AG04449 (cell line): ENCODE results near the gene TGM4.

ENCODE experiments used
- CTCF ChIA-PET: fragments of 350-600 bp; formaldehyde crosslinking; extraction: SDS; loops from one replicate; lab custom pipeline; 2021; ENCODE audit warnings: antibody characterized with exemption; lab: Yijun Ruan, JAX
- POLR2A ChIA-PET: fragments of 400-600, 350-600 bp; formaldehyde crosslinking; extraction: SDS; loops from one replicate; lab custom pipeline; 2020; ENCODE audit warnings: antibody characterized with exemption, inconsistent platforms; lab: Yijun Ruan, JAX
- DNase-seq: peaks from one replicate; pipeline ENCODE4 v3.0.0-alpha.2; 2010; ENCODE audit warnings: low read depth, low spot score
- H3K4me3 ChIP-seq: 2 replicates; pipeline ENCODE4 v1.5.1; 2011; ENCODE audit warnings: low read depth, mild to moderate bottlenecking, control low read depth, low read length
- TF ChIP-seq, protein P1 (sequence below): IDR thresholded peaks from one replicate; pipeline ENCODE4 v1.5.1; 2011; ENCODE audit warnings: mild to moderate bottlenecking, moderate library complexity, low read length, control low read depth, inconsistent platforms; ENCODE audit not compliant: insufficient read depth; ENCODE audit errors: missing control alignments

The TGM4 gene

DNA sequence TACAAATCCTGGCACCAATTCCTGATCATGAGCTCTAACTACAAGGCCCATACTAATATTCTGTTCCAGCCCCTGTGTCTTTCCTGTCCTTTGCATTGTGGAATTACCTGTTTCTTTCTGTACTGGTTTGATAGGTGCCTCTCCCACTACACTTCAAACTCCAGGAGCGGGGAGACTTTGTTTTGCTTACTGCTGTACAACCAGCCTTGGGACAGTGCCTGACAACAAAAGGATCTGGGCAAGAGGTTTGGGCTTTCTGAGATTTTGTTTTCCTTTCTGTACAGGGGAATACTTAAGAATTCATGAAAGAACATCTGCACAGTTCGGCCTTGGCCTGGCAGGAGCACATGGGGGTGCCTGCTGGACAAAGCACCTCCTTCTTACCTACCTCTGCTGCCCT is 56.5 kb downstream of the TGM4 start:
- TF ChIP-seq, protein P1, sequence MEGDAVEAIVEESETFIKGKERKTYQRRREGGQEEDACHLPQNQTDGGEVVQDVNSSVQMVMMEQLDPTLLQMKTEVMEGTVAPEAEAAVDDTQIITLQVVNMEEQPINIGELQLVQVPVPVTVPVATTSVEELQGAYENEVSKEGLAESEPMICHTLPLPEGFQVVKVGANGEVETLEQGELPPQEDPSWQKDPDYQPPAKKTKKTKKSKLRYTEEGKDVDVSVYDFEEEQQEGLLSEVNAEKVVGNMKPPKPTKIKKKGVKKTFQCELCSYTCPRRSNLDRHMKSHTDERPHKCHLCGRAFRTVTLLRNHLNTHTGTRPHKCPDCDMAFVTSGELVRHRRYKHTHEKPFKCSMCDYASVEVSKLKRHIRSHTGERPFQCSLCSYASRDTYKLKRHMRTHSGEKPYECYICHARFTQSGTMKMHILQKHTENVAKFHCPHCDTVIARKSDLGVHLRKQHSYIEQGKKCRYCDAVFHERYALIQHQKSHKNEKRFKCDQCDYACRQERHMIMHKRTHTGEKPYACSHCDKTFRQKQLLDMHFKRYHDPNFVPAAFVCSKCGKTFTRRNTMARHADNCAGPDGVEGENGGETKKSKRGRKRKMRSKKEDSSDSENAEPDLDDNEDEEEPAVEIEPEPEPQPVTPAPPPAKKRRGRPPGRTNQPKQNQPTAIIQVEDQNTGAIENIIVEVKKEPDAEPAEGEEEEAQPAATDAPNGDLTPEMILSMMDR = no peak
- no peak for DNase-seq
- H3K4me3 ChIP-seq = no peak overlapping the region
- ChIA-PET CTCF (interaction anchor here (1.5 kb wide), 1 partner anchor 17 kb away, joined by 7 read pairs; no protein-coding TSS in a partner anchor), POLR2A (no interaction called here)

DNA sequence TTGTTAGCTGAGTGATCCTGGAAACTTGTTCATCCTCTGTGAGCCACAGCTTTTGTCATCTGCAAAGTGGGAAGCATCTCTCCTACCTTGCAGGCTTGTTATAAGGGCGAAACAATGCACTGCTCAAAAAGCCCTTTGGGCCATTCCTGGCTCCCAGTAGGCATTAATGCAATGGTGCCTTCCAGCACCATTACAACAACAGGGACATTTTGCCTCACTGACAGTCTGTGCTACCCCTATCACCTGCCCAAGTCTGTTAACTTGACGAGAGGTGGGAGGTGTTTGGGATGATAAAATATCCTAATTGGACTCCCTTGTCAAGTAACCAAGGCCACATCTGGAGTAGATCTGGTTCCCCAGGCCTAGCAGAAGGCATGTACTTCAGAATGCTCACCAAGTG is 57.4 kb downstream of the TGM4 start:
- no peak overlapping the region for H3K4me3 ChIP-seq
- ChIA-PET CTCF (interaction anchor here (1.5 kb wide), 1 partner anchor 18 kb away, joined by 7 read pairs; no protein-coding TSS in a partner anchor), POLR2A (no interaction called here)
- TF ChIP-seq, protein P1 = no peak
- no peak for DNase-seq

DNA sequence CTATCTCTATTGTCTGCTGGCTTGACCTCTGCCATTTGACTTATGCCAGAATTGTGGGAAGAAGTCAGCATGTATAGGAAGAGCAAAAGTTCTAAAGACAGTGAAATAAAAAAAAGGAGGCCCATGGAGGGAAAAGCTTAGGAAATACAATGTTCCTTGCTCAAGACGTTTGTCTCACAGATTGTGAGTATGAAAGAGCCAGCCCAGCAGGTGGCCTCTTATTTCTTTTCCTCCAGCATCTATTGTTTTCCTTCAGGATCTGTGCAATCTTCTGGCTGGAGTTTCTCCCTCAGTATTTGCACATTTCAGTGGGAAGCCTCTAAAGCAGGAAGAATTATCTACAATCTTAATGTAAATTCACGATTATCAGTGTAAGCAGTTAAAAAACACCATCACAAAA is 57.9 kb downstream of the TGM4 start:
- DNase-seq = no peak
- TF ChIP-seq, protein P1 = no peak
- ChIA-PET POLR2A (no interaction called here), CTCF (no interaction called here)
- no peak overlapping the region for H3K4me3 ChIP-seq

DNA sequence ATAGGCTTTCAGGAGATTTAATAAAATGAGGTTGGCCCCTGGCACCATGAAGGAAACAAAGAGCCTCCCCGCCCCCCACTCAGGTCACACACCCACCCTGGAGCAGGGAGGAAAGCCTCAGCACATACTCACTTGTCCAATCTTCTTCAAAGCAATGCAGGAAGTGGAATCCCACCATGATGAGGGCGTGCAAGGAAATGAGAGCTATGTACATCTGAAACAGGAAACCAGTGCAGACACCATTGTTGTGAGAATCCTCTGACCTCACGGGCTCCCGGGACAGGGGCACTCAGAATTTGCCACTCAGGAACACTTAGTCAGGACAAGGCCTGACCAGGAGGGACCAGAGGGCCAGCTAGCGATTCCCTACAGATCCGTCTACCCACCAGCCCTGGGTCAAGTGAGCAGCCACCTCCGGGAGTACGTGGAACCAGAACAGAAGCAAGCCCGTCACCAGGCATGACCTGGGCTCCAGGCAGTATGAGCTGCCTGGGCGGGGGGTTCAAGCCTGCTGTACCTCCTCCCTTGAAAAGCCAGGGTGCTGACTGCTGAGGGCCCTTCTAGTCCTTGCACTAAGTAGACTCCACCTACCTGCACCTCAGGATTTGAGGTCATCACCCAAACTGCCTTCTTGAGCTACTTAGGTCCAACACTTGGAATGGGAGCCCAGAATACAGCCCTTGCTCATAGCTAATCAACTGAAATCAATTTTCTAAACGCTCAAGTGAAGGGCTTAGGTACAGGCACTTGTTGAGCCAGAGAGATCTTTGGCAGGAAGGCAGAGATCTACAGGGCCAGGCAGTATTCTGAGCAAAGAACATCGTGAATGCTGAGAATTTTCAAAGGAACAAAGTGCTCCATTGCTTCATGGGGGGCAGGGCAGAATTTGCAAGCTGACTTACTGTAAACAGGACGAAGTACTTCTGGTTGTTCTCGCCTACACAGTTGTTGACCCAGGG is 58.9 kb downstream of the TGM4 start:
- POLR2A ChIA-PET = no interaction called here
- CTCF ChIA-PET = interaction anchor here (1.0 to 2.5 kb wide), 3 partner anchors 9 to 20 kb away, joined by 3 to 8 read pairs (median 4); no protein-coding TSS in a partner anchor
- H3K4me3 ChIP-seq = no peak overlapping the region
- TF ChIP-seq, protein P1 = no peak
- no peak for DNase-seq

DNA sequence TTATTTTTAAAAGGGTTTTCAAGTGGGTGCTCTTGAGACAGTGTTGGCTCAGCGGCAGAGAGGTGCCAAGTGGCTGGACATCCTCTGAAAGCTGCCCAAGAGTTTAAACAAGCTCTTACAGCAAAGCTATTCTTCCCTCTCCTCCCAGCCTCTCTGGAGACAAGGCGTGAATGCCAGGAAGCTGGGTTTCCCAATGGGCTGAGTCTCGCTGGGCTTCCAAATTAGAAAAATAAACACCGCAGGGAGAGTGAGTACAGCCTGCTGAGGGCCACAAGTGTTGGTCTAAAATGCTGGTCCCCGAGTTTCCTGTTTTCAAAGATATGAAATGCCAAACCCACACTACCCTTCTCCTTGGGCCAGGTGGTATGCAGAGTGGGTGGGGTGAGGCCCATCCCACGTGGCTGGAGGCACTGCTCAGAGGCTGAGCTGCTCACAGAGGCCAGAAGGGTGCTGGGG is 65.2 kb downstream of the TGM4 start:
- DNase-seq = no peak
- ChIA-PET POLR2A (no interaction called here), CTCF (interaction anchor here (1.1 kb wide), 1 partner anchor 15 kb away, joined by 3 read pairs; no protein-coding TSS in a partner anchor)
- no peak overlapping the region for H3K4me3 ChIP-seq
- TF ChIP-seq, protein P1 = no peak
